Measurements from ENCODE around the gene YLPM1.

The YLPM1 gene

GRCh38 chr14:74816124-74816523, 53.0 kb downstream of the YLPM1 start:
- Histone ChIP-seq H3K4me1 (ENCODE audit: insufficient read depth, poor library complexity, severe bottlenecking) (no peaks in the 10 kb centered on the region), H3K4me3 (ENCODE audit: severe bottlenecking) (no peak overlapping the region), H3K9me3 (ENCODE audit: severe bottlenecking) (no peaks in the 10 kb centered on the region), H3K27me3 (ENCODE audit: insufficient read depth, poor library complexity, severe bottlenecking) (no peaks in the 10 kb centered on the region), H3K27ac (ENCODE audit: poor library complexity, severe bottlenecking) (no peak overlapping the region), H3K36me3 (ENCODE audit: low read depth) (peaks cover 97% of the 10 kb centered on the region)
- no peak for TF ChIP-seq CTCF (IDR thresholded peaks at IDR 0.05; ENCODE audit: poor library complexity, severe bottlenecking)
- DNase-seq (ENCODE audit: low spot score) (no peak), ATAC-seq (ENCODE audit: low read depth) (no peak)

GRCh38 chr14:74820288-74820687, 57.2 kb downstream of the YLPM1 start:
- DNase-seq (ENCODE audit: low spot score) (no peak), ATAC-seq (ENCODE audit: low read depth) (no peak)
- H3K36me3 ChIP-seq (ENCODE audit: low read depth), result peaks cover 96% of the 10 kb centered on the region
- H3K27ac ChIP-seq (ENCODE audit: poor library complexity, severe bottlenecking), result no peak overlapping the region
- no peaks in the 10 kb centered on the region for H3K9me3 ChIP-seq (ENCODE audit: severe bottlenecking)
- TF ChIP-seq CTCF (IDR thresholded peaks at IDR 0.05; ENCODE audit: poor library complexity, severe bottlenecking), result no peak
- H3K27me3 ChIP-seq (ENCODE audit: insufficient read depth, poor library complexity, severe bottlenecking), result no peaks in the 10 kb centered on the region
- peaks cover 6% of the 10 kb centered on the region for H3K4me1 ChIP-seq (ENCODE audit: insufficient read depth, poor library complexity, severe bottlenecking)
- no peak overlapping the region for H3K4me3 ChIP-seq (ENCODE audit: severe bottlenecking)

- no peak for TF ChIP-seq CTCF (IDR thresholded peaks at IDR 0.05; ENCODE audit: poor library complexity, severe bottlenecking)
- Histone ChIP-seq H3K36me3 (ENCODE audit: low read depth) (peaks cover 96% of the 10 kb centered on the region), H3K9me3 (ENCODE audit: severe bottlenecking) (no peaks in the 10 kb centered on the region), H3K4me3 (ENCODE audit: severe bottlenecking) (no peak overlapping the region), H3K27me3 (ENCODE audit: insufficient read depth, poor library complexity, severe bottlenecking) (no peaks in the 10 kb centered on the region), H3K27ac (ENCODE audit: poor library complexity, severe bottlenecking) (no peak overlapping the region), H3K4me1 (ENCODE audit: insufficient read depth, poor library complexity, severe bottlenecking) (peaks cover 6% of the 10 kb centered on the region)
- DNase-seq (ENCODE audit: low spot score) (no peak), ATAC-seq (ENCODE audit: low read depth) (no peak)
These were observed 58.3 kb downstream of the YLPM1 start for GRCh38 chr14:74821267-74821915.

- Histone ChIP-seq H3K4me1 (ENCODE audit: insufficient read depth, poor library complexity, severe bottlenecking) (peaks cover 6% of the 10 kb centered on the region), H3K9me3 (ENCODE audit: severe bottlenecking) (no peaks in the 10 kb centered on the region), H3K4me3 (ENCODE audit: severe bottlenecking) (no peak overlapping the region), H3K27me3 (ENCODE audit: insufficient read depth, poor library complexity, severe bottlenecking) (no peaks in the 10 kb centered on the region), H3K27ac (ENCODE audit: poor library complexity, severe bottlenecking) (no peak overlapping the region), H3K36me3 (ENCODE audit: low read depth) (peaks cover 92% of the 10 kb centered on the region)
- TF ChIP-seq CTCF (IDR thresholded peaks at IDR 0.05; ENCODE audit: poor library complexity, severe bottlenecking), result no peak
- DNase-seq (ENCODE audit: low spot score), result no peak
- peak; percentile 38; the same call in 1 of the 3 replicates for ATAC-seq (ENCODE audit: low read depth)
These were observed 61.9 kb downstream of the YLPM1 start for GRCh38 chr14:74824997-74825396.

GRCh38 chr14:74826574-74826973, 63.5 kb downstream of the YLPM1 start:
- H3K27ac ChIP-seq (ENCODE audit: poor library complexity, severe bottlenecking), result no peak overlapping the region
- DNase-seq (ENCODE audit: low spot score), result no peak
- no peak for TF ChIP-seq CTCF (IDR thresholded peaks at IDR 0.05; ENCODE audit: poor library complexity, severe bottlenecking)
- H3K36me3 ChIP-seq (ENCODE audit: low read depth), result peaks cover 92% of the 10 kb centered on the region
- H3K4me3 ChIP-seq (ENCODE audit: severe bottlenecking), result no peak overlapping the region
- H3K9me3 ChIP-seq (ENCODE audit: severe bottlenecking), result no peaks in the 10 kb centered on the region
- H3K4me1 ChIP-seq (ENCODE audit: insufficient read depth, poor library complexity, severe bottlenecking), result peaks cover 6% of the 10 kb centered on the region
- ATAC-seq (ENCODE audit: low read depth), result no peak
- no peaks in the 10 kb centered on the region for H3K27me3 ChIP-seq (ENCODE audit: insufficient read depth, poor library complexity, severe bottlenecking)

Data from RWPE2 (cell line).